ENCODE data around the gene DNER. TPM values are rescaled to one million over a fixed set of nuclear protein-coding genes. Genes with fewer than 3 reads are reported as not detected.

Gene DNER
- total RNA-seq, 1 experiment from 2014 or later = 2.9 TPM

- intact Hi-C loops (cut with micrococcal nuclease) = no loop called here
- no peak overlapping the region for H3K9ac ChIP-seq (ENCODE audit: low read length)
- no peak for ATAC-seq
- H4K20me1 ChIP-seq (ENCODE audit: insufficient read depth) = no peaks in the 10 kb centered on the region
- RAD21 ChIA-PET (ENCODE audit: low non-redundant PET in 1 of 2, low total read pairs in 2 of 2, uncharacterized antibody in 2 of 2, unreplicated experiment in 2 of 2) = no interaction called here
- H3K36me3 ChIP-seq (ENCODE audit: control insufficient read depth in 1 of 2, insufficient read depth in 2 of 2, low read length in 2 of 2) = no peaks in the 10 kb centered on the region
- H2AFZ ChIP-seq (ENCODE audit: low read depth, low read length, poor library complexity, severe bottlenecking) = no peak overlapping the region
- no TSS peak for BruUV-seq (replicated peaks)
- no peak overlapping the region for H3K4me2 ChIP-seq (ENCODE audit: low read length)
- POLR2A ChIA-PET = no interaction called here
- H3K9me3 ChIP-seq (ENCODE audit: control insufficient read depth in 1 of 2, insufficient read depth in 1 of 2, low read depth in 1 of 2, low read length in 2 of 2) = no peaks in the 10 kb centered on the region
- peaks cover 0 to 5% of the 10 kb centered on the region in 2 experiments; a peak in 2 of 4 replicates for H3K4me1 ChIP-seq (ENCODE audit: control insufficient read depth in 1 of 2, insufficient read depth in 2 of 2, low read length in 2 of 2)
- TF ChIP-seq RAD21 (IDR thresholded peaks at IDR 0.05; ENCODE audit: low read depth) (no peak), ELF1 (IDR thresholded peaks at IDR 0.05; ENCODE audit: borderline replicate concordance, low read depth) (no peak), EZH2phosphoT487 (IDR thresholded peaks at IDR 0.05; ENCODE audit: borderline replicate concordance) (no peak), FOSL1 (IDR thresholded peaks at IDR 0.05; ENCODE audit: low read depth) (no peak), REST (IDR thresholded peaks at IDR 0.05; ENCODE audit: low read depth) (no peak), EGR1 (IDR thresholded peaks at IDR 0.05; ENCODE audit: low read depth) (no peak), ZFX (IDR thresholded peaks at IDR 0.05) (no peak), SP1 (IDR thresholded peaks at IDR 0.05; ENCODE audit: low read depth) (no peak), EZH2 (IDR thresholded peaks at IDR 0.05) (no peak), ATF3 (IDR thresholded peaks at IDR 0.05) (no peak), ZNF274 (IDR thresholded peaks at IDR 0.05; ENCODE audit: low read depth, low read length) (no peak), ZBTB33 (IDR thresholded peaks at IDR 0.05; ENCODE audit: extremely low read depth, insufficient replicate concordance, low read length) (no peak), JUND (IDR thresholded peaks at IDR 0.05) (no peak), POLR2AphosphoS5 (IDR thresholded peaks at IDR 0.05; ENCODE audit: low read depth, low read length) (no peak), MAX (IDR thresholded peaks at IDR 0.05) (no peak), CEBPB (IDR thresholded peaks at IDR 0.05; ENCODE audit: low read depth) (no peak), YY1 (IDR thresholded peaks at IDR 0.05; ENCODE audit: extremely low read depth, insufficient replicate concordance, low read depth, low read length) (no peak), CTCF (IDR thresholded peaks at IDR 0.05 in 2 of 3, conservative IDR thresholded peaks at IDR 0.05 in 1 of 3; ENCODE audit: borderline replicate concordance in 1 of 3, insufficient read depth in 1 of 3, low read depth in 2 of 3, low read length in 2 of 3) (no peak), SRF (IDR thresholded peaks at IDR 0.05; ENCODE audit: low read depth) (no peak)
- H3K4me3 ChIP-seq (replicated peaks in 1 of 2; ENCODE audit: low read depth in 1 of 2, low read length in 2 of 2) = no peak overlapping the region
- no peaks in the 10 kb centered on the region for H3K79me2 ChIP-seq (ENCODE audit: insufficient read depth, low read length)
- H3K9me2 ChIP-seq (ENCODE audit: insufficient read depth) = no peaks in the 10 kb centered on the region
- no peaks in the 10 kb centered on the region for H3K27me3 ChIP-seq (ENCODE audit: insufficient read depth, low read length)
- H3K27ac ChIP-seq (ENCODE audit: low read depth, low read length) = no peak overlapping the region
- CTCF ChIA-PET = no interaction called here
- no peak for DNase-seq (ENCODE audit: low read depth, low spot score)
These were observed 342.1 kb downstream of the DNER start for GRCh38 chr2:229372207-229372606.

Measured in HCT116 (cell line).